MG63 (cell line): ENCODE measurements around the gene WDR87. TPM values are rescaled to one million over a fixed set of nuclear protein-coding genes. Genes with fewer than 3 reads are reported as not detected.
A peak's percentile ranks its signal among the peaks of the same experiment; 100 is the strongest.

Experiments used
- DNase-seq: peaks from one replicate; pipeline ENCODE4 v3.0.0-alpha.2; 2020
- H3K27me3 ChIP-seq: fragments of 250-450 bp; sonication (Bioruptor Pico); 2 replicates; pipeline ENCODE4 v1.5.1; 2020; ENCODE audit warnings: mild to moderate bottlenecking, moderate library complexity
- H3K36me3 ChIP-seq: fragments of 250-450 bp; sonication (Bioruptor Pico); 2 replicates; pipeline ENCODE4 v1.5.1; 2020; ENCODE audit warnings: mild to moderate bottlenecking, moderate library complexity
- H3K4me3 ChIP-seq: fragments of 250-450 bp; sonication (Bioruptor Pico); 2 replicates; pipeline ENCODE4 v1.5.1; 2020; ENCODE audit warnings: mild to moderate bottlenecking, moderate library complexity
- H3K9me3 ChIP-seq: fragments of 250-450 bp; sonication (Bioruptor Pico); 2 replicates; pipeline ENCODE4 v1.5.1; 2020; ENCODE audit warnings: mild to moderate bottlenecking, moderate library complexity
- total RNA-seq: library from RNA; depleted of rRNA; stranded (reverse); fragments of >200 nt; shearing (Covaris generic); gene quantifications from 2 replicates; pipeline ENCODE4 v1.2.3, GENCODE V29; 2014; ENCODE audit warnings: low replicate concordance; rRNA removed

The WDR87 gene
- not detected in 2 replicates for total RNA-seq

- H3K9me3 ChIP-seq = no peaks in the 10 kb centered on the region
- no peaks in the 10 kb centered on the region; the same call in none of the 2 replicates for H3K36me3 ChIP-seq
- H3K27me3 ChIP-seq = no peaks in the 10 kb centered on the region
- no peak for DNase-seq
- H3K4me3 ChIP-seq = peak within 1 kb of the TSS; percentile 71
Measured at GRCh38 chr19:37905946-37906868, at the start of gene WDR87. TSS of gene WDR87 (minus strand) at chr19:37906594. CDS start at chr19:37898239, 8,355 bp downstream.

- H3K4me3 ChIP-seq = no peak overlapping the region
- no peaks in the 10 kb centered on the region for H3K27me3 ChIP-seq
- H3K36me3 ChIP-seq = no peaks in the 10 kb centered on the region
- peaks cover 6% of the 10 kb centered on the region for H3K9me3 ChIP-seq
- no peak for DNase-seq
Measured at GRCh38 chr19:37955986-37956385, 49.6 kb upstream of the WDR87 start.

- no peak for DNase-seq
- Histone ChIP-seq H3K27me3 (no peaks in the 10 kb centered on the region), H3K9me3 (peaks cover 2% of the 10 kb centered on the region; the same call in 1 of the 2 replicates), H3K4me3 (no peak overlapping the region), H3K36me3 (no peaks in the 10 kb centered on the region)
Measured at GRCh38 chr19:37954421-37954874, 48.1 kb upstream of the WDR87 start.

GRCh38 chr19:37953918-37954303 is 47.5 kb upstream of the WDR87 start:
- Histone ChIP-seq H3K4me3 (no peak overlapping the region), H3K27me3 (no peaks in the 10 kb centered on the region), H3K9me3 (peaks cover 2% of the 10 kb centered on the region; the same call in 1 of the 2 replicates), H3K36me3 (no peaks in the 10 kb centered on the region)
- DNase-seq = no peak

GRCh38 chr19:37953171-37953917 is 47.0 kb upstream of the WDR87 start:
- no peaks in the 10 kb centered on the region for H3K9me3 ChIP-seq
- H3K4me3 ChIP-seq = no peak overlapping the region
- no peak for DNase-seq
- no peaks in the 10 kb centered on the region for H3K36me3 ChIP-seq
- H3K27me3 ChIP-seq = no peaks in the 10 kb centered on the region

GRCh38 chr19:37951816-37952210 is 45.4 kb upstream of the WDR87 start:
- no peaks in the 10 kb centered on the region for H3K9me3 ChIP-seq
- H3K36me3 ChIP-seq = no peaks in the 10 kb centered on the region
- DNase-seq = no peak
- no peaks in the 10 kb centered on the region for H3K27me3 ChIP-seq
- no peak overlapping the region for H3K4me3 ChIP-seq

GRCh38 chr19:37950471-37951175 is 44.2 kb upstream of the WDR87 start:
- no peaks in the 10 kb centered on the region for H3K9me3 ChIP-seq
- no peaks in the 10 kb centered on the region for H3K36me3 ChIP-seq
- H3K4me3 ChIP-seq = no peak overlapping the region
- no peaks in the 10 kb centered on the region for H3K27me3 ChIP-seq
- no peak for DNase-seq

- Histone ChIP-seq H3K27me3 (no peaks in the 10 kb centered on the region), H3K9me3 (no peaks in the 10 kb centered on the region), H3K4me3 (no peak overlapping the region), H3K36me3 (0 out of 2 replicates have a peak, but pooled peaks cover 5% of the 10 kb centered on the region)
- DNase-seq = no peak
Measured at GRCh38 chr19:37948362-37948761, 42.0 kb upstream of the WDR87 start.

- no peaks in the 10 kb centered on the region for H3K27me3 ChIP-seq
- 0 out of 2 replicates have a peak, but pooled peaks cover 5% of the 10 kb centered on the region for H3K36me3 ChIP-seq
- no peak overlapping the region for H3K4me3 ChIP-seq
- no peak for DNase-seq
- H3K9me3 ChIP-seq = no peaks in the 10 kb centered on the region
Measured at GRCh38 chr19:37947778-37948177, 41.4 kb upstream of the WDR87 start.

GRCh38 chr19:37946132-37946531 is 39.7 kb upstream of the WDR87 start:
- H3K36me3 ChIP-seq = 0 out of 2 replicates have a peak, but pooled peaks cover 5% of the 10 kb centered on the region
- no peaks in the 10 kb centered on the region for H3K27me3 ChIP-seq
- no peak for DNase-seq
- H3K9me3 ChIP-seq = no peaks in the 10 kb centered on the region
- no peak overlapping the region for H3K4me3 ChIP-seq

- no peak overlapping the region for H3K4me3 ChIP-seq
- no peaks in the 10 kb centered on the region for H3K9me3 ChIP-seq
Measured at GRCh38 chr19:37943480-37943879, 37.1 kb upstream of the WDR87 start.

GRCh38 chr19:37942516-37942902 is 36.1 kb upstream of the WDR87 start:
- H3K36me3 ChIP-seq = peaks cover 10% of the 10 kb centered on the region
- no peak overlapping the region for H3K4me3 ChIP-seq
- no peaks in the 10 kb centered on the region for H3K27me3 ChIP-seq
- H3K9me3 ChIP-seq = no peaks in the 10 kb centered on the region
- no peak for DNase-seq

More at GRCh38 chr19:37943480-37943879, 37.1 kb upstream of the WDR87 start:
- DNase-seq = no peak
- H3K36me3 ChIP-seq = peaks cover 8% of the 10 kb centered on the region; the same call in 1 of the 2 replicates
- H3K27me3 ChIP-seq = no peaks in the 10 kb centered on the region

GRCh38 chr19:37941782-37942515 is 35.6 kb upstream of the WDR87 start:
- Histone ChIP-seq H3K36me3 (peaks cover 10% of the 10 kb centered on the region), H3K27me3 (no peaks in the 10 kb centered on the region), H3K4me3 (no peak overlapping the region), H3K9me3 (no peaks in the 10 kb centered on the region)
- DNase-seq = no peak

GRCh38 chr19:37938353-37938752 is 32.0 kb upstream of the WDR87 start:
- H3K36me3 ChIP-seq = peaks cover 6% of the 10 kb centered on the region
- H3K9me3 ChIP-seq = no peaks in the 10 kb centered on the region
- no peak overlapping the region for H3K4me3 ChIP-seq
- no peak for DNase-seq
- no peaks in the 10 kb centered on the region for H3K27me3 ChIP-seq

- H3K36me3 ChIP-seq = peaks cover 6% of the 10 kb centered on the region
- no peaks in the 10 kb centered on the region for H3K27me3 ChIP-seq
- no peak overlapping the region for H3K4me3 ChIP-seq
- H3K9me3 ChIP-seq = no peaks in the 10 kb centered on the region
- DNase-seq = no peak
Measured at GRCh38 chr19:37936886-37937285, 30.5 kb upstream of the WDR87 start.

- no peaks in the 10 kb centered on the region for H3K27me3 ChIP-seq
- no peak for DNase-seq
- no peaks in the 10 kb centered on the region for H3K9me3 ChIP-seq
- no peak overlapping the region for H3K4me3 ChIP-seq
- peaks cover 6% of the 10 kb centered on the region for H3K36me3 ChIP-seq
Measured at GRCh38 chr19:37936166-37936565, 29.8 kb upstream of the WDR87 start.
